ENCODE results near the gene CEACAM1. TPM values are rescaled to one million over a fixed set of nuclear protein-coding genes. Genes with fewer than 3 reads are reported as not detected.

Gene CEACAM1
- polyA plus RNA-seq, 1 donor (not counting 4 experiments of a cell fraction or from before 2014, with no cell fraction given), result 2.2 TPM

DNA sequence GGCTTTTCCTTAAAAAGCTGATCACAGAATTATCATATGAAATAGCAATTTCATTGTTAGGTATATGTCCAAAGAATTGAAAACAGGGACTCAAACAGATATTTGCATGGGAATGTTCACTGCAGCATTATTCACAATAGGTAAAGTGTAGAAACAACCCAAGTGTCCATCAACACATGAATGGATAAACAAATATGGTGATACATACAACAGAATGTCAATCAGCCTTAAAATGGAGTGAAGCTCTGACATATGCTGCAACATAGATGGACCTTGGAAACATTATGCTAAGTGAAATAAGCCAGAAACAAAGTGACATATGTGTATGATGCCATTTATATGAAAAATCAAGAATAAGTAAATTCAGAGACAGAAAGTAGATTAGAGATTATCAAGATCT is 6.1 kb upstream of the CEACAM1 start:
- dilution Hi-C loops (cut with MboI; ENCODE audit: extremely low pct_ligation_motif_present, low sequenced_read_pairs), result no loop called here
- DNase-seq (ENCODE audit: low read depth, low spot score), result no peak
- Histone ChIP-seq H4K20me1 (ENCODE audit: control insufficient read depth, extremely low read depth, insufficient read depth, low read length) (no peaks in the 10 kb centered on the region), H3K79me2 (ENCODE audit: control insufficient read depth, insufficient read depth, low read length) (no peaks in the 10 kb centered on the region), H3K36me3 (ENCODE audit: control insufficient read depth in 2 of 2, extremely low read depth in 1 of 2, insufficient read depth in 2 of 2, low read length in 2 of 2) (no peaks in the 10 kb centered on the region), H3K9ac (ENCODE audit: control insufficient read depth, extremely low read depth, insufficient read depth, low read length) (no peak overlapping the region), H3K4me3 (ENCODE audit: control insufficient read depth in 2 of 3, extremely low read depth in 1 of 3, insufficient read depth in 2 of 3, low read depth in 1 of 3, low read length in 3 of 3) (no peak overlapping the region), H2AFZ (ENCODE audit: control insufficient read depth, low read length) (no peak overlapping the region), H3K9me1 (ENCODE audit: control insufficient read depth, extremely low read depth, insufficient read depth, low read length) (no peaks in the 10 kb centered on the region), H3K4me1 (ENCODE audit: control insufficient read depth, extremely low read depth, insufficient read depth, low read length) (no peaks in the 10 kb centered on the region), H3K27me3 (ENCODE audit: control insufficient read depth, extremely low read depth, insufficient read depth, low read length) (no peaks in the 10 kb centered on the region), H3K9me3 (ENCODE audit: control insufficient read depth, low read depth, low read length) (no peaks in the 10 kb centered on the region), H3K27ac (ENCODE audit: control insufficient read depth, insufficient read depth, low read length) (no peak overlapping the region), H3K4me2 (ENCODE audit: control insufficient read depth, extremely low read depth, insufficient read depth, low read depth, low read length) (no peak overlapping the region)
- no peak for FAIRE-seq
- TF ChIP-seq EZH2 (IDR thresholded peaks at IDR 0.05; ENCODE audit: low read length), result no peak
- TF ChIP-seq, protein P1, sequence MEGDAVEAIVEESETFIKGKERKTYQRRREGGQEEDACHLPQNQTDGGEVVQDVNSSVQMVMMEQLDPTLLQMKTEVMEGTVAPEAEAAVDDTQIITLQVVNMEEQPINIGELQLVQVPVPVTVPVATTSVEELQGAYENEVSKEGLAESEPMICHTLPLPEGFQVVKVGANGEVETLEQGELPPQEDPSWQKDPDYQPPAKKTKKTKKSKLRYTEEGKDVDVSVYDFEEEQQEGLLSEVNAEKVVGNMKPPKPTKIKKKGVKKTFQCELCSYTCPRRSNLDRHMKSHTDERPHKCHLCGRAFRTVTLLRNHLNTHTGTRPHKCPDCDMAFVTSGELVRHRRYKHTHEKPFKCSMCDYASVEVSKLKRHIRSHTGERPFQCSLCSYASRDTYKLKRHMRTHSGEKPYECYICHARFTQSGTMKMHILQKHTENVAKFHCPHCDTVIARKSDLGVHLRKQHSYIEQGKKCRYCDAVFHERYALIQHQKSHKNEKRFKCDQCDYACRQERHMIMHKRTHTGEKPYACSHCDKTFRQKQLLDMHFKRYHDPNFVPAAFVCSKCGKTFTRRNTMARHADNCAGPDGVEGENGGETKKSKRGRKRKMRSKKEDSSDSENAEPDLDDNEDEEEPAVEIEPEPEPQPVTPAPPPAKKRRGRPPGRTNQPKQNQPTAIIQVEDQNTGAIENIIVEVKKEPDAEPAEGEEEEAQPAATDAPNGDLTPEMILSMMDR (optimal IDR thresholded peaks at IDR 0.05 in 1 of 3, IDR thresholded peaks at IDR 0.05 in 1 of 3, conservative IDR thresholded peaks at IDR 0.05 in 1 of 3; ENCODE audit: extremely low read depth in 1 of 3, insufficient read depth in 2 of 3, low read length in 3 of 3), result no peak

DNA sequence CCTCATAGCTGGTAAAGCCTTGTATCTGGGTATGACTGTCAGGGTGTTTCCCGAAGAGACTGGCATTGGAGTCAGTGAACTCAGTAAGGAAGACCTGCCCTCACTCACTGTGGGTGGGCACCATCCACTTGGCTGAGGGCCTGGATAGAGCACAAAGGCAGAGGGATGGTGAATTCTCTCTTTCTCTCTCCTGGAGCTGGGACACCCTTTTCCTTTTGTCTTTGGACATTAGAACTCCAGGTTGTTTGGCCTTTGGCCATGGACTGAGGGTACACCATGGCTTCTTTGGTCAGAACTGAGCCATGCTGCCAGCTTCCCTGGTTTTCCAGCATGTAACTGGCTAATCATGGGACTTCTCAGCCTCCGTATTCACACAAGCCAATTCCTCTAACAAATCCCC is 4.6 kb upstream of the CEACAM1 start:
- FAIRE-seq, result no peak

More for the DNA sequence above, 4.6 kb upstream of the CEACAM1 start:
- DNase-seq (ENCODE audit: low read depth, low spot score), result no peak
- dilution Hi-C loops (cut with MboI; ENCODE audit: extremely low pct_ligation_motif_present, low sequenced_read_pairs), result no loop called here
- Histone ChIP-seq H3K79me2 (ENCODE audit: control insufficient read depth, insufficient read depth, low read length) (no peaks in the 10 kb centered on the region), H3K9me1 (ENCODE audit: control insufficient read depth, extremely low read depth, insufficient read depth, low read length) (no peaks in the 10 kb centered on the region), H3K4me1 (ENCODE audit: control insufficient read depth, extremely low read depth, insufficient read depth, low read length) (peaks cover 14% of the 10 kb centered on the region), H3K4me2 (ENCODE audit: control insufficient read depth, extremely low read depth, insufficient read depth, low read depth, low read length) (no peak overlapping the region), H3K9ac (ENCODE audit: control insufficient read depth, extremely low read depth, insufficient read depth, low read length) (no peak overlapping the region), H3K4me3 (ENCODE audit: control insufficient read depth in 2 of 3, extremely low read depth in 1 of 3, insufficient read depth in 2 of 3, low read depth in 1 of 3, low read length in 3 of 3) (no peak overlapping the region), H4K20me1 (ENCODE audit: control insufficient read depth, extremely low read depth, insufficient read depth, low read length) (no peaks in the 10 kb centered on the region), H3K36me3 (ENCODE audit: control insufficient read depth in 2 of 2, extremely low read depth in 1 of 2, insufficient read depth in 2 of 2, low read length in 2 of 2) (no peaks in the 10 kb centered on the region), H3K9me3 (ENCODE audit: control insufficient read depth, low read depth, low read length) (no peaks in the 10 kb centered on the region), H2AFZ (ENCODE audit: control insufficient read depth, low read length) (no peak overlapping the region), H3K27ac (ENCODE audit: control insufficient read depth, insufficient read depth, low read length) (no peak overlapping the region), H3K27me3 (ENCODE audit: control insufficient read depth, extremely low read depth, insufficient read depth, low read length) (no peaks in the 10 kb centered on the region)
- TF ChIP-seq, protein P1 (optimal IDR thresholded peaks at IDR 0.05 in 1 of 3, IDR thresholded peaks at IDR 0.05 in 1 of 3, conservative IDR thresholded peaks at IDR 0.05 in 1 of 3; ENCODE audit: extremely low read depth in 1 of 3, insufficient read depth in 2 of 3, low read length in 3 of 3), result no peak
- TF ChIP-seq EZH2 (IDR thresholded peaks at IDR 0.05; ENCODE audit: low read length), result no peak
